ENCODE data around the gene RABGAP1L.

The RABGAP1L gene

GRCh38 chr1:174189428-174190062 lies 30.2 kb downstream of the RABGAP1L start:
- peaks cover 18% of the 10 kb centered on the region for H3K4me1 ChIP-seq (ENCODE audit: low read depth, poor library complexity, severe bottlenecking)
- H3K27me3 ChIP-seq (ENCODE audit: insufficient read depth, low read depth): no peaks in the 10 kb centered on the region
- H2AFZ ChIP-seq (ENCODE audit: low read depth): no peak overlapping the region
- no peak overlapping the region for H3K27ac ChIP-seq
- H3K4me3 ChIP-seq (IDR thresholded peaks at IDR 0.05; ENCODE audit: insufficient read depth, low read depth, low read length): no peak overlapping the region
- H3K4me2 ChIP-seq: no peak overlapping the region
- TF ChIP-seq CTCF (conservative IDR thresholded peaks at IDR 0.05; ENCODE audit: low read depth, low read length): no peak
- no peak overlapping the region for H3K9ac ChIP-seq
- H4K20me1 ChIP-seq (ENCODE audit: insufficient read depth): no peaks in the 10 kb centered on the region
- H3K36me3 ChIP-seq (ENCODE audit: insufficient read depth): no peaks in the 10 kb centered on the region
- peaks cover 64% of the 10 kb centered on the region for H3K79me2 ChIP-seq (ENCODE audit: insufficient read depth, low read depth)

- Histone ChIP-seq H3K27me3 (ENCODE audit: insufficient read depth, low read depth) (no peaks in the 10 kb centered on the region), H3K4me3 (IDR thresholded peaks at IDR 0.05; ENCODE audit: insufficient read depth, low read depth, low read length) (no peak overlapping the region), H3K9ac (no peak overlapping the region), H3K4me1 (ENCODE audit: low read depth, poor library complexity, severe bottlenecking) (peaks cover 25% of the 10 kb centered on the region), H3K36me3 (ENCODE audit: insufficient read depth) (no peaks in the 10 kb centered on the region), H3K79me2 (ENCODE audit: insufficient read depth, low read depth) (peaks cover 57% of the 10 kb centered on the region), H3K4me2 (peak overlapping the region; percentile 10; the same call in 1 of the 2 replicates), H3K27ac (no peak overlapping the region), H2AFZ (ENCODE audit: low read depth) (no peak overlapping the region), H4K20me1 (ENCODE audit: insufficient read depth) (no peaks in the 10 kb centered on the region)
- no peak for TF ChIP-seq CTCF (conservative IDR thresholded peaks at IDR 0.05; ENCODE audit: low read depth, low read length)
Measured at GRCh38 chr1:174190691-174191199, 31.4 kb downstream of the RABGAP1L start.

GRCh38 chr1:174191349-174191862 lies 32.1 kb downstream of the RABGAP1L start:
- Histone ChIP-seq H2AFZ (ENCODE audit: low read depth) (no peak overlapping the region), H3K4me2 (no peak overlapping the region), H3K36me3 (ENCODE audit: insufficient read depth) (no peaks in the 10 kb centered on the region), H3K4me3 (IDR thresholded peaks at IDR 0.05; ENCODE audit: insufficient read depth, low read depth, low read length) (no peak overlapping the region), H4K20me1 (ENCODE audit: insufficient read depth) (no peaks in the 10 kb centered on the region), H3K79me2 (ENCODE audit: insufficient read depth, low read depth) (peaks cover 60% of the 10 kb centered on the region), H3K4me1 (ENCODE audit: low read depth, poor library complexity, severe bottlenecking) (peaks cover 27% of the 10 kb centered on the region), H3K27ac (no peak overlapping the region), H3K27me3 (ENCODE audit: insufficient read depth, low read depth) (no peaks in the 10 kb centered on the region), H3K9ac (no peak overlapping the region)
- no peak for TF ChIP-seq CTCF (conservative IDR thresholded peaks at IDR 0.05; ENCODE audit: low read depth, low read length)

GRCh38 chr1:174194461-174194860 lies 35.1 kb downstream of the RABGAP1L start:
- Histone ChIP-seq H3K4me1 (ENCODE audit: low read depth, poor library complexity, severe bottlenecking) (peaks cover 54% of the 10 kb centered on the region), H4K20me1 (ENCODE audit: insufficient read depth) (no peaks in the 10 kb centered on the region), H2AFZ (ENCODE audit: low read depth) (no peak overlapping the region), H3K36me3 (ENCODE audit: insufficient read depth) (no peaks in the 10 kb centered on the region), H3K79me2 (ENCODE audit: insufficient read depth, low read depth) (peaks cover 56% of the 10 kb centered on the region), H3K4me3 (IDR thresholded peaks at IDR 0.05; ENCODE audit: insufficient read depth, low read depth, low read length) (no peak overlapping the region), H3K27ac (no peak overlapping the region), H3K9ac (no peak overlapping the region), H3K4me2 (no peak overlapping the region), H3K27me3 (ENCODE audit: insufficient read depth, low read depth) (no peaks in the 10 kb centered on the region)
- no peak for TF ChIP-seq CTCF (conservative IDR thresholded peaks at IDR 0.05; ENCODE audit: low read depth, low read length)
